HG03108 (cell line): Measurements from ENCODE around the gene TBL2.
A peak's percentile ranks its signal among the peaks of the same experiment; 100 is the strongest.
"Not testable (repeated sequence)": the region's sequence is repeated elsewhere in the genome, so short reads cannot be mapped to it uniquely, and the experiment has no call there.

Experiments used
- ATAC-seq: cut with Tn5 transposase; IDR thresholded peaks from one replicate; pipeline ENCODE4 v1.9.1; 2021; ENCODE audit warnings: moderate library complexity; ENCODE audit not compliant: unreplicated experiment

TBL2 gene

DNA sequence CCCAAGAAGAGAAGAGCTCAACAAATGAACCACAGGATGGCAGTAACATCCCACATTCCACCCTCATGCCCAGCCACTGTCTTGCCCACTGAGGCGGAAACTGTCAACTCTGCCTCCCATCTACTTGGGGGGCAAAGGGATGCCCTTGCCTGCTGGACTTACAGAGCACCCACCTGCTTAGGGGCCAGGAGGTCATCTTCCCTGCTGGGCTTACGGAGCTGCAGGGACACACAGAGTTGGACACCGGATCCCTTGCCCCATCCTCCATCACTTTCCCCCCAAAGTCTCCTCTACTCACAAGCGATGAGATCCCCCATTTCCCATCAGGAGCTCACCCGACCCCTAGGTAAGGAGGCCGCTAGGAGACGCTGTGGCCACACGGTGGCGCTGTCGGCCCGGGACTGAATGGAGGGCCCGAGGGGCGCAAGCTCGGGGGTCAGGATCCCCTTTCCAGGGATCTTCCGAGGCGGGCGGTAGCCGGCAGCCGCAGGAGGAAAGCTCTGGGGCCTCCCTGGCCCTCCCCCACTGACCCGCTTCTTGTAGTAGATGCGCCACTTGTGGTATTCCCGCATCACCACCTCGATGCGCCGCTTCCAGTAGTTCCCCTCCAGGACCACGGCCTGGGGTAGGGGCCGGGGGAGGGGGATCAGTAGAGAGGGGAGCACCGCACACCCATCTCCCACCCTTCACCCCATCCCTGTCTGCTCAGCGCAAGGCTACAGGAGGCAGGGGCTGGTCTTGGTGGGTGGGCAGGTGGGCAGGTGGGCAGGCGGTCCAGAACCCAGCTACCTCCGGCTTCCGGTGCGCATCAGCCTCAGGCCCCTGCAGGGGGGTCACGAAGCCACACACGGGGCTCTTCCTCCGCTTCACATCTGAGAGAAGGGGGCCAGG is 28.7 kb upstream of the TBL2 start:
- peak; percentile 54 for ATAC-seq

DNA sequence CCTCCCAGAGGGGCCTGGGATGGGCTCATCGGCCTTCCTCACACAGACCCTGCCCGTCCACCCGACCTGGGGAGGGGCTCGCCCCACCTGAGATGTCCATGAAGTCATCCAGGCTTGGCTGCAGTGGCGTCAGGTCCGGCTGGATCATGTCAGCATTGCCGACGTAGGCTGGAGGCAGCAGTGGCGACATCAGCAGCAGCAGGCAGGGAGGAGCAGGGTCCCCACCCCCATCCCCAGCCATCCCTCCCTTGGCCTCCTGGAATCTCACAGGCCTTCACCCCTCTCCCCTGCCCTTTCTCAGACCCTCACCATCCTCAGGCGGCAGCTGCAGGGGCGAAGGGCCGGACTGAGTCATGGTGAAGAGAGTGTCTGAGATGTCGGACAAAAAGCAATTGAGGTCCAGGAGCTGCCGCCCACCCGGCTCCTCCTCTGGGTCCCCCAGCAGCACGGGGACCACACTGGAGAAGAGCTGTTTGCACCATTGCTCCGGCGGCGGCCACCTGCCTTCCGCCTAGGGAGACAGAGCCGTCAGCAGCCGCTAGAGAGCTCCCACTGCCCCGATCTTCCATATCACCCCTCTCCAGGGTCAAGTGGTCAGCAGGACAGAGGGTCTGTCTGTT is 27.3 kb upstream of the TBL2 start:
- ATAC-seq: no peak

DNA sequence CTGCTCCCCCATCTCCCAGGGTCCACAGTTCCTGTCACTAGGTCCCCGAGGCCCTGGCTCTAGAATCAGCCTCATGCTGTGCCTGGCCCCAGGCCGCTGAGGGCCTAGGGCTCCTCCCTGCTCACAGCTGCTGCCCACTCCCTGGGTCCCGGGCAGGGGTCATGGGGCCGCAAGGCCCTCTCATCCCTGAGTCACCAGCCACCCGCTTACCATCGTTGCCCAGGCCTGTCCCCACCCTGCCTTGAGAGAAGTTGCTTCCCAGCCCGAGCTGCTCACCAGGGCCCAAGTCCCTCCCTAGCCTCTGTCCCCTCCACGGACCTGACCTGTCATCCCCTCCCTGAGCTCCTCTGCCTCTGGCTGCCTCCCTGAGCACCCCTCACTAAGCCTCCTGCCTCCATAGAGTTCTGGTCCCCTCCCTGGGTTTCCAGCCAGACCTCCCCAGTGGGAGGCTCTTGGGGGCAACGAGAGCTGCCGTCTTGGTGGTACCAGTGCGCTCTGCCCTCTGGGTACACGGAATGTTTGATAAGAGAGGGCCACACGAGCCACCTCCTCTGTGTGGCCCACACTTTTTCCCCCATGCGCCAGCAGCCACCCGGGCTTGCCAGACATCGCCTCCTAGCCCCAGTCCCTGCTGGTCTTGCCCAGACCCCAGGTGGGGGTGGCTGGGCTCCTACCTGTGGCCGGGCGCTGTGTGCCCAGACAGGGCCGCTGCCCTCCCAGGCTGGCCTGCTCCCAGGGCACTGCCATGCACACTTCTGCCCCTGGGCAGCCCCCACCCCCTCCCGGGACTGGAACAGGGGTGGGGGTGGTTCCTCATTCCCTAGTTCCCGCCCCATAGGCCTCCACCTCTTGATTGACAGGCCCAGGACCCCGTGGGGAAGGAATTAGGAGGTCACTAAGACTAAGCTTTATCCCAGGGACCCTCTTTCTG is 24.6 kb upstream of the TBL2 start:
- no peak for ATAC-seq

DNA sequence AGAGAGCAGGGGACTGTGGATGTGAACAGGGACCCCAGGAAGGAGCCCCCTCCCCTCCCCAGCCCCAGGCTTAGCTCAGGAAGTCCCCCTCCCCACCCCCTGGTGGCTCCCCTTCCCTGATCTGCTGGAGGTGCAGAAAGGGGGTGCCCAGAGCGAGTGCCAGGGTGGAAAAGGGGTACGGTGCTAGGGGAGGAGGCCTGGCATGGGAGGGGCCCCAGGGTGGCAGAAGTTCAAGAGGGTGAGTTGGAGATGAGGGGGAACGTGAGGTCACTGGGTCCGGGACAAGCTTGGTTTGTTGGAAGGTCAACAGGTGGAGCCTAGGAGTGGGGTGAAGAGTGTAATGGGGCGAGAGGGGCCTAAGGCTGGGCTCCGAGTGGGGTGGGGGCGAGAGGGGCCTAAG is 21.5 kb upstream of the TBL2 start:
- no peak for ATAC-seq

DNA sequence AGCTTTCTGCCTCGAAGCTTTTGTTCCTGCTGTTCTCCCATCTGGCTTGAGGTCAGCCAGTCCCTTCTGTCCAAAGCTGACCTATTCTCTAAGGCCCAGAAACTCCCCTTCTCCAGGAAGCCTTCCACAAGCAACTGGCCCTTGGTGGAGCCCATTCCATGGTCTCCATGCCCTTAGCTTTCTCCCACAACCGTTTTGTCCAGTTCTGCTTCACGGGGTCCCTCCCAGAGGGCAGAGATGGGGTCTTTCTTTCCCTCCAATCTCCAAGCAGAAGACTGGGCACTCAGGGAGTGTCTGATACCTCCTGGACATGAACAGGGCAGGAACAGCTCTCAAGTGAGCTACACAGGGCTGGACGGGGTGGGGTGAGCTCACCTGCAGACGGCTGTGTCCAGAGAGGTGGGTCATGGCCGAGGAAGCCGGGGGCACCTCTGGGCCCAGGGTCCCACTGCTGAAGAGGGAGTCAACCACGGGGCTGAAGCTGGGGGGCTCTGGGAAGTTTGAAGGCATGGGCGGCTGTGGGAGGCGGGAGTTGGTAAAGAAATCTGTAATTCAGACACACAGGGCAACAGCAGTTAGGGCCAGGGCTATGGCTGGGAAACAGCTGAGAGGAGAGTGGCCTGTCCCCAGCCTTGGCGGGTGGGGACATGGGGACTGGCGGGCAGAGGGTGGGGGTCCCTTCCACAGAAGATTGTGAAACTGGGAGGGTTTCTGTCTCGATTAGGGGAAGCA is 20.9 kb upstream of the TBL2 start:
- ATAC-seq: no peak

DNA sequence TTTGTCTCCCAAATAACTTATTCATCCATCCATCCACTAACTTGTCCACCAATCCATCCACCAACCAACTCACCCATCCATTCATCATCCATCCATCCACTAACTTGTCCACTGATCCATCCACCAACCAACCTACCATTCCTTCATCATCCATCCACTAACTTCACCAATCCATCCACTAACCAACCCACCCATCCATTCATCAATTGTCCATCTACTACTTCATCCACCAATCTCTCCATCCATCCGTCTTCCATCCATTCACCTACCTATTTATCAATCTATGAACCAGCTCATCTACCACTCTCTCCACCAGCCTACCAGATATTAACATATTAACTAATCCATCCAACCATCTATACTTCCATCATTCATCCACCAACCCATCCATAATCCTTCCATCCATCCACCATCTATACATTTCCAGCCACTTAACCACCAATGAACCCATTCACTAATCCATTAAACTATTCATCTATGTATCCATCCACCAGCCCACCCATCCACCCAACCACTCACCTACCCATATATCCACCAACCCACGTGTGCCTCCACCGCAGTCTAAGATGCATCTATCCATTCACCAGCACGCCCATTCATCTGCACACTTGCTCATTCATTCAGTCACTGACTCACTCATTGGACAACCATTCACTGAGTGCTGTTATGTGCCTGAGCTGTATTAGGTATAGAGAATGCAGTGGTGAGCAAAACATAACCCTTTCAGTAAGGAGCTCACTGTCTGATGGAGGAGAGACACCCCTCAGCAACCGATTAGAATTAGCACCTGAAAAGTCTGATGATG is 19.8 kb upstream of the TBL2 start:
- no peak for ATAC-seq

DNA sequence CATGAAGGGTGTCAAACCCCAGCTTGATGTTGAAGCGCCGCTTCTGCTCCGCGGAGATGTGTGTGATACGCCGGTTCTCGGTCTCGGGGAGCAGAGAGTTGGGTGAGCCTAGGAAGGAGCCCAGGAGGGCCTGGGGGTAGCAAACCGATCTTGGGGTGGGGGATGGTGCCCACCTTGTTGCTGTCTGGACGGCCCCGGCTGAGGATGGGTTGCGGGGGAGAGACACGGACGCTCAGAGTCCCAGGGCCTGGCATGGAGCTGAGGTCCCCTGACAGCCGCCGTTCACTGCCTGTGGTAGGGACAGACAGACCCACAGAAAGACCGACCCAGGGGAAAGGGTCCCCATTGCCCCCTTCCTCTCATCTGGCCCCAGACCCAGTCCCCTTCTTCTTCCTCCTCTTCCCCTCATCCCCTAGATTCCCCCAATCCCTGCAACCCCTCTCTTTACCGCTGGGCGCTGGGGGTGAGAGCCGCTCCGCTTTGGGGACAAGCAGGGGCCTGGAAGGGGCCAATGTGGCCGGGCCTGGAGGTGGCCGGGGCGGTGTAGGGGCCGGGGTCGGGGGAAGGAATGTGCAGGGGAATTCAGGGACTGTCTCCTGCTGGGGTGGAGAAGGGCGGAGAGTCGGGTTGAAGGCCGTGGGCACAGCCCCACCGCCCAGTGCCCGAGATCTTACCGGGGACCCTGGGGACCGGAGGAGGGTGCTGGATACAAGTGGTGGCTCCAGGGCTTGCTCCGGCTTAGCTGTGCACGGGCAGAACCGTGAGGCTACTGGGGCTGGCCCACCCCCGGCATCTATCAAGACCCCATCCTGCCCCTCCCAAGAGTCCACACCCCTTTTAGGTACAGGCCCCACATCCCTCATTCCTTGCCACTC is 18.0 kb upstream of the TBL2 start:
- ATAC-seq: no peak

DNA sequence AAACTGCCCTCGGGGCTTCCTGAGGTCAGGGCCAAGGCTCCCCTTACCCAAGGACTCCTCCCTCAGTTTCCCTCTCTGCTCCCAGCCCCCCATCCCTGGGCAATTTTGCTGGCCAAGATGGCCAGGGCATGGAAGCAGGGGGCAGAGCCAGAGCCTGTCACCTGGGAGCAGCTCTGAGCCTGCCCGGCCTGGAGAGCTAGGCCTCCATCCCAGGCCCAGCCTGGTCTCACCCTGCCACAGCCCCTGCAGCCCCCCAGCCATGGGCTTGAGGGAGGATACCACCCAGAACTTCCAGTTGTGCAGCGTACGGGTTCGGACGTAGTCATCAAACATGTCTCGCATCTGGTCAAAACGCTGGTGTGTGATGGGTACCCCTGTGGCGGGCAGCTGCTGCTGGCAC is 17.0 kb upstream of the TBL2 start:
- ATAC-seq: no peak

DNA sequence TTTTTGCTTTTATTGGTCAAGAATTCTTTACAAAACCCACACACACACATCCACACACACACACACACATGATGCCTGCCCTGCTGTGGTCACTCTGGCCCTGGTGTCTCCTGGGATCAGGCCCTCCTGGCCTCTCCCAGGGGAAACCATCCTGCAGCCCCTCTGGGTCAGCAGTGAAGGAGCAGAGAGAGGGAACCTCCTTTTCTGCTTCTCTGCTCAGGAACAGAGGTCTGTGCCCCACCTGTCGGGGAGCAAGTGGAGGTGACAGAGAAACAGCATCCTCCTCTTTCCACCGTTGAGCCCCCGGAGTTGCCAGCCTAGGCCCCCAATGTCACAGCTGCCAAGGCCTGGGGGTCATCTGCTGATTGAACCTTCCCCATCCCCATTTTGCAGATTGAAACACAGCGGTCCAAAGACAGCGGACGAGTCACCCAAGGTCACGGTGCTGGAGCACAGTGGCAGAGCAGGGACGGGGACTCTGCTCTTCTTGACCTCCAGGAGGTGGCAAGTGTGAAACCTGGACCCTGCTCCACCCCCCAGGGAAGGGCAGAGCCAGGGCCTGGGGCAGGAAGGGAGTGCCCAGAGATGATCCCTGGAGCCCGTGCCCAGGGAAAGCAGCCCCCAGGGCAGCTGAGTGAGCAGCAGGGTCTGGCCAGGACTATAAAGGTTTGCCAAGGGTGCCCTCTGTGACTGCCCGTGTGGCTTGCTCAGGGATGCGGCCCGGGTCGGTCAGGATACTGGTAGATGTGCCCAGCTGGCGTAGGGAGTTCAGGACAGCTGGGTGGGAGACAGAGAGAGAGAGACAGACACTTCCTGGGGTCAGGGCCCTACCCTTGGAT is 15.0 kb upstream of the TBL2 start:
- no peak for ATAC-seq

DNA sequence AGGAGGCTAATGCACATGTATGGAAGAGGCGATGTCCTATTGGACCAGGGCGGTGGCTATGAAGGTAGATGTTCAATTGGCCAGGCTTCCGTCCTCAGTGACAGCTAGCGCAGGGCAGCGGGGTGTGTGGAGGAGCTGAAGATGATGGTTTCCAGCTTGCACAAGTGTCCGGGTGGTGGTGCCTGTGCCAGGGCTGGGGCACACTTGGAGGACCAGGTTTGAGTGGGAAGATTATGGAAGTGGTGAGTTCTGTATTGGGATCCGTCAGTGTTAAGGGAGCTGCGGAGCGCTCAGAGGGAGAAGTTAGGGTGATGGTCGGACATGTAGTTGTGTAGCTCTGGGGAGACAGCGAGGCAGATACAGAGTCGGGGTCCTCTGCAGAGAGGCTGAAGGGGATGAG is 8.5 kb upstream of the TBL2 start:
- no peak for ATAC-seq

DNA sequence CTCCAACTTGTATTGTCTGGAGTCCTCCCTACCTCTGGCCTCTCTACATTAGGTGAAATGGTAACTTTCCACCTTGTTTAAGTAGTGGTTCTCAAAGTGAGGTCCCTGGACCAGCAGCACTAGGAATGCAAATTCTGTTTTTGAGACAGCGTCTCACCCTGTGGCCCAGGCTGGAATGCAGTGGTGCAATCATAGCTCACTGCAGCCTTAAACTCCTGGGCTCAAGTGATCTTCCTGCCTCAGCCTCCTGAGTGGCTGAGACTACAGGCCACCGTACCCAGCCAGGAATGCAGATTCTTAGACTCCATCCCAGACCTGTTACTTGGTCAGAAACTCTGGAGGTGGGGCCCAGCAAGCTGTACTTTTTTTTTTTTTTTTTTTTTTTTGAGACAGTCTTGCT is 6.8 kb upstream of the TBL2 start:
- ATAC-seq: no peak

DNA sequence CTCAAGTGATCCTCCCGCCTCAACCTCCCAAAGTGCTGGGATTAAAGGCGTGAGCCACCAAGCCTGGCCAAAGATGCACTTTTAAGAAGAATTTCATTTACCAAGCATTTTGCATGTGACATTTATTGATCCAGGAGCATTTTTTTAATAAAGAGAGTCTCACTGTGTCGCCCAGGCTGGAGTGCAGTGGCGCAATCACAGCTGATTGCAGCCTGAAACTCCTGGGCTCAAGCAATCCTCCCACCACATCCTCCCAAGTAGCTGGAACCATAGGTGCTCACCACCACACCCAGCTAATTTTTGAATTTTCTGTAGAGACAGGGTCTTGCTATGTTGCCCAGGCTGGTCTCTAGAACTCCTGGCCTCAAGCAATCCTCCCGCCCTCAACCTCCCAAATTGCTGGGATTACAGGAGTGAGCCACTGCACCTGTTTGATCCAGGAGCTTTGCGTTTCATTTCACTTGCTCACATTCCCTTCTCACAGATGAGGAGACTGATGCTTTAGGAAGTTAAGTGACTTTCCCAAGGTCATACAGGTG is 4.4 kb upstream of the TBL2 start:
- ATAC-seq: no peak

DNA sequence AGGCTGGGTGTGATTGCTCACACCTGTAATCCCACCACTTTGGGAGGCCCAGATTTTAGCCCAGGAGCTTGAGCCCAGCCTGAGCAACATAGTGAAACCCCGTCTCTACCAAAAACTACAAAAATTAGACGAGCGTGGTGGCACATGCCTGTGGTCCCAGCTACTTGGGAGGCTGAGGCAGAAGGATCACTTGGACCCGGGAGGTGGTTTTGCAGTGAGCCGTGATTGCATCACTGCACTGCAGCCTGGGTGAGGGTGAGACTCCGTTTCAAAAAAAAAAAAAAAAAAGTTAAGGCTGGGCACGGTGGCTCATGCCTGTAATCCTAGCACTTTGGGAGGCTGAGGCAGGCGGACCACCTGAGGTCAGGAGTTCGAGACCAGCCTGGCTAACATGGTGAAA is 2.6 kb upstream of the TBL2 start:
- not testable (repeated sequence) for ATAC-seq

DNA sequence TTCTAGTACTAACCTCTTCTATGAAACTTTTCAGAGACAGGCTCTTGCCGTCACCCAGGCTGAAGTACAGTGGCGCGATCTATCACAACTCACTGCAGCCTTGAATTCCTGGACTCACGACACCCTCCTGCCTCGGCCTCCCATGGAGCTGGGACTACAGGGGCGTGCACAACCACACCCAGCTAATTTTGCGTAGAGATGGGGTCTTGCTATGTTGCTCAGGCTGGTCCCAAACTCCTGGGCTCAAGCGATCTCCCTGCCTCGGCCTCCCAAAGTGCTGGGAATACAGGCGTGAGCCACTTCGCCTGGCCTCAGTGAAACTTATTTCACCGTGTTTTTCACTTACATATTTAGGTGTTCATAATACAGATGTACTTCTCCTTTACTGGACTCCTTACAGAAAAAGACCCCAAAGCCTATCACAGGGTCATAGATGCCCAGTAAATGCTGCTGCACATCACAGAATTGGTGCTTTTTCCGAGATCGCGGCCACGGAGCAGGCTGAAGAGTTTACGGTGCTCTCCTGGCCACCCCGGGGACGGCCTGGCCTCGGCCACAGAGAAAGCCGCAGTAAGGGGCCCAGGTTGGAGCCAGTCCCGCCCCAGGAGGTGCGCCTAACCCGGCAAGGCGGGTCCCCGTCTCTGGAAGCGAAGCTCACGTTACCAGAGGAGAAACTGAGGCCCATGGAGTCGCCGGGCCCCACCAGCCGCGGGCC is 595 bp downstream of the TBL2 start:
- ATAC-seq: no peak

DNA sequence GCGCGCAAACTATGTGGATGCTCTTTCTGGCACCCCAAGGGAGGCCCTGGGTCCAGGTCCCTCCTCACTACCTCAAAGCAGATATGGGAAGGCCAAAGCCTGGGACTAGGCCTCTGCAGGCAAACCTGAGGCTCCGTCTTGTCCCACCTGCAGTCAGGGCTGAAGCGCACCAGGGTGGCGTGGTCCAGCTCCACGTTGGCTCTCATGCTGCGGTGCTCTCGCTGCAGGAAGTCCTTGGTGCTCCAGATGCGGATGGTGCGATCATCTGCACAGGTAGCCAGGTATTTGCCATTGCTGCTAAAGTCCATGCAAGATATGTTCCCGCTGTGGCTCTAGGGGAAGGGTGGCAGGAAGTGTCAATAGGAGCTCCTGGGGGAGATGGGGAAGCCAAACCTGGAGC is 4.6 kb downstream of the TBL2 start:
- no peak for ATAC-seq

DNA sequence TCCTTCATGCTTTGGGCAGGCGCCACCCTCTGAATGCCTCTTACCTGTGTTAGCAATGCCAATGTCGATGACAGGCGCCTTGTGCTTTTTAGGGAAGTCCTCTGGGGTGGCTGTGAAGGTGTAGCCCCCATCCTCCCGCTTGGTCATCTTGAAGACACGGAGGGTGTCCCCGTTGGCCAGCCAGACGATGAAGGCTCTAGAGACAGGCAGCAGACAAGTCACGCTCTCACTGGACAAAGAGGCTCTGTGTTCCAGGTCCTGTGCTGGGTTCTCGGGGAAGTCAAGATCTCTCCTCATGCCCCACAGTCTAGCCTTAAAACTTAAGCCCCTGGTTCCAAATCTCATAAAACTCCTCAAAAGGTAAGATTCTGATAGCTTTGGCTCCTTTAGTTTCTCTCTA is 5.1 kb downstream of the TBL2 start:
- no peak for ATAC-seq

DNA sequence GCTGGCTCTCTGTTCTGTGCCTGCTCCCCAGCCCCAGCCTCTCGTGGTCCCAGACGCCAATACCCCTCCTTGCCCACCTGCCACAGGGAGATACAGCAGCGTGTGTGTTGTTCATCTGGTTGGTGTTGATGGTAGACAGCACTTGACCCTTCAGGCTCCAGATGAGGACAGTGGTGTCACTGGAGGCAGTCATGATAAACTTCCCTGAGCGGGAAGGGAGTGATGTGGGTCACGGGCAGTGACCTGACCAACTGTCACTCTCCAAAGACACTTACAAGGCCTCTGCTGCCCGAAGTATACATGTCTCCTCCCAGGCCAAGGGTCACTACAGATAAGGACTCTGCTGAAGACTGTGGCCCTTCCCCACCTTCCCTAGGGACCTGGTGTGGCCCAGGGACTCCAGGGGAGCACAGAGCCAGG is 5.6 kb downstream of the TBL2 start:
- no peak for ATAC-seq
